T-helper 9 cell (primary cell): Measurements from ENCODE around the gene EIF3B.
"Not testable (repeated sequence)": the region's sequence is repeated elsewhere in the genome, so short reads cannot be mapped to it uniquely, and the experiment has no call there.

Source experiments
- DNase-seq: peaks from one replicate; pipeline ENCODE4 v3.0.0-alpha.2; 2020

EIF3B gene

GRCh38 chr7:2350055-2350454, 4.6 kb upstream of the EIF3B start:
- no peak for DNase-seq

DNA sequence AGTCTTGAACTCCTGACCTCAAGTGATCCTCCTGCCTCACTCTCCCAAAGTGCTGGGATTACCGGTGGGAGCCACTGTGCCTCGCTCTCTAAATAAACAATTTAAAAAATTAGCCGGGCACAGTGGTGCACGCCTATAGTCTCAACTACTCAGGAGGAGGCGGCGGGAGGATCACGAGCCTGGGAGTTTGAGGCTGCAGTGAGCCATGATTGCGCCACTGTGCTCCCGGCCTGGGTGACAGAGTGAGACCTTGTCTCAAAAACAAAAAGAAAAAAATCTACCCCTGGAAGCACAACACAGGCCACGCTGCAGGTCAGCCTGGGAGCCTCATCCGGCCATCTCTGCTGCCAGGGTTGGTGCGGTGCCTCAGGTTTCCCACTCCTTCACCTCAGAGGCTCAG, 3.8 kb upstream of the EIF3B start:
- no peak for DNase-seq

GRCh38 chr7:2353113-2353935, 1.3 kb upstream of the EIF3B start:
- no peak for DNase-seq

DNA sequence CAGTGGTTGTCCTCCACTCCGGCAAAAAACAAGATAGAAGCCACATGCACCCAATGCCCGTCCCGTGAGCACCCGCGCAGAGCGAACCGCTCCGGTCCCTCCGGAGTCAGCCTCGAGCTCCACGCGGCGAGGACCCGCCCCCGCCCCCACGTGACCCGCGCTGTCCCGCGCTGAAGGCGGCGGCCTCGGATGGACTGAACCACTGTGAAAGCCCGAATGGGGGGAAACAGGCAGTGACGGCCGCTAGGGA, 766 bp upstream of the EIF3B start:
- DNase-seq = peak; percentile 84

GRCh38 chr7:2354939-2355704, 495 bp downstream of the EIF3B start:
- DNase-seq = no peak

DNA sequence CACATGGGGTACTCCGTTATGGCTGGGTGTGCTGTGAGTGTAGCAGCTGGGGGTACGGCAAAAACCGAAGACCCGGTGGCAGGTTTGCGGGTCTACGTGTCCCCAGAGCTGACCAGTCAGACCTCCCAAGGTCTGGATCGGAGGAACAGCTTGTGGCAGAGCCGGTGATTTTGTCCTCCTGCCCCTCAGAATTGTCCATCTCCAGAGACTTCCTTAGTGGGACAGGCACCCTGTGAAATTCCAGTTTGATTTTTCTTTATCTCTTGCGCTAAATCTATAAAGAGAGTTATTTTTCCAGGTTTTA, 1.0 kb downstream of the EIF3B start:
- no peak for DNase-seq

DNA sequence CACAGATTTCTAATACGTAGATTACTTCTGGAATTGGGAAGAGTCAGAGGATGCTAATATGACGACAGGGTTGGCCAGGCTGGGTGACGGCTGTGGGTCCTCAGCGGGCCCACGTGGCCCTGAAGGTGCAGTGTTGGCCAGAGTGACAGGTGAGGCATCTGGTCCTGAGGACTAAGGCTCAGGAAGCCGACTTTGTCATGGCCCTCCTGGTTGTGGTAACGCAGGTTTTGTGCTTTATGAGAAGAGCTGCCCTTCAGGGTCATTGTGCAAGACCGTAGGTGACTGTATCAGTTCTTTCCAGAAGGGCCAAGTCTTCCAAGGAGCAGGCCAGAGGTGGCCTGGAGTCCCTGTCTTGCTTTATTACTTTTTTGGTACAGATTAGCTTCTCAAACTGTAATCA, 2.5 kb downstream of the EIF3B start:
- no peak for DNase-seq

DNA sequence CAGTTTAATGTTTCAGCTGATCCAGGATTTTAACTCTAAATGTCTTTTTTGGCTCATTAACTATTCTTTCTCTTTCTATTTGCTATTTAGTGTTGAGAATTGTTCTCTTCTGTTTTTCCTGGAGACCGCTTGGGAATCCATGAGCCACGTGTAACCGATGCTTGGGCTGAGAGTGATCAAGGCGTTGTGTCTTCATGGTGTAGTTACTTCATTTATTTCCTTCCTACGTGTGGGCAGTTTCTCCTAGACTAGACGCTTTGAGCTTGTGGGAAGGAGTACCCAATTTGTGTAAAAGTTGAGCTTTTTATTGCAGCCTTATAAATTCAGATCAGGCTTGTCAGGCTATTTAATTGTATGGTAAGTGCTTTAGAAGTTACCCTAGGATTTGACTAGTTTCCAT, 2.9 kb downstream of the EIF3B start:
- no peak for DNase-seq

DNA sequence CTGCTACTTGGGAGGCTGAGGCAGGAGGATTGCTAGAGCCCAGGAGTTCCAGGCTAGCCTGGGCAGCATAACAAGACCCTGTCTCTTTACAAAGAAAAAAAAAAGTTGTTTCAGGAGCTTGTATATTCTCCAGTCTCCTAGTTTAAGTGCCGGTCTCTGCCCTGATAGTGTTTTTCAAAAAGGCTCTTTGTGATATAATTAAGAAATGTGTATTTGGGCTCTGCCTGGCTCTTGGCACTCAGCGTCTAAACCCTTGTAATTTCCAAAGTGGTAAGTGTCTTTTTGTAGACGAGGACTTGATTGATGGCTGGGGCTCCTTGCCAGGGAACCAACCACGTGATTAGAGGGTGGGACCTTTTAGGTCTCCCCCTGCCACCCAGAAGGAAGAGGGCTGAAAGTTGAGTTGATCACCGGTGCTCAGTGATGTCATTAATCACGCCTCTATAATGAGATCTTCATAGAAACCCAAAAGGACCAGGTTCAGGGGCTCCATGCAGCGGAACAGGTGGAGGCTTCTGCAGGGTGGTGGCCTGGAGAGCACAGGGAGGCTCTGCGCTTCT, 4.4 kb downstream of the EIF3B start:
- DNase-seq = no peak

DNA sequence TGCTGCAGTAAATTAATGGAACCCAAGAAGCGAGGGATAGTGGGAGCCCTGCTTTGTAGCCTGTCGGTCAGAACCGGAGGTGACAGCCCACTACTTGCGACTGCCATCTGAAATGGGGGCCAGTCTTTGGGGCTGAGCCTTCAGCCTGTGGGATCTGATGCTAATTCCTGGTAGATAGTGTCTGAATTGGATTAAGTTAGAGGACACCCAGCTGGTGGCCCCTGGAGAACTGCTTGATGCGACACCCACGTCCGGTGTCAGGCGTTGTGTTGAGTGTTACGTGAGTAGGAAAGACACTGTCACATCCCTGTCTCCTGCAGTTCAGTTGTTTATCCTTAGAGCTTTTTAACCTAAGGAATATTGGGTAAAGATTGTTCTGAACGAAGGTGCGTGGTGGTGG, 5.0 kb downstream of the EIF3B start:
- DNase-seq = no peak

- DNase-seq = no peak
These were observed 6.2 kb downstream of the EIF3B start for GRCh38 chr7:2360796-2361195.

DNA sequence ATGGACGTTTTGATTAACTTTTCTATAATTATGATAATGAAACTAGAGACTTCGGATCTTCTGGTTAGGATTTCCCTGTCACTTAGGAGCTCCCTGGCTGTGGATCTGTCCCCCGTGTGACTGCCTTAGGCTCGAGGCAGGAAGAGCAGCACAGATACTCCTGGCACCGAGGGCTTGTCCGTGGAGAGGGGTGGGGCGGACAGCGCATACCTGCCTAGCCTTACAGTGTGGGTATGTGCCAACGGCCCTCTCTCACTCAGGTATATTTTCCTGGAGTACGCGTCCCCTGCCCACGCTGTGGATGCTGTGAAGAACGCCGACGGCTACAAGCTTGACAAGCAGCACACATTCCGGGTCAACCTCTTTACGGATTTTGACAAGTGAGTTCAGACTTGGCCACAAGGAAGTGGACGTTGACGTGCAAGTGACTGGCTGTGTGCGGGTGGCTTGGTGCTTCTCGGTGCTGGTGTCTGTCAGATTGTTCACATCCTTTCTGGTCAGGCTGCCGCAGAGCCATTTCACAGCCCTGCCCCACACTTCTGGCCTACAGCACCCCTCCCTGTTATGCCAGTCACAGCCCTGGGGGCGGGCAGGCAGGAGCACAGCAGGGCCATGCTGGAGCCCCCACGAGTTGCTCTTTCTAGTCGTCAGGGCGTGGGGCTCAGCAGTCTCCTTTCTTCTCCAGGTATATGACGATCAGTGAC, 7.9 kb downstream of the EIF3B start:
- no peak for DNase-seq

- DNase-seq = no peak
These were observed 14.5 kb downstream of the EIF3B start for GRCh38 chr7:2369139-2369538.

GRCh38 chr7:2371329-2371728, 16.7 kb downstream of the EIF3B start:
- no peak for DNase-seq

GRCh38 chr7:2372724-2373123, 18.1 kb downstream of the EIF3B start:
- no peak for DNase-seq

- DNase-seq = no peak
These were observed 18.5 kb downstream of the EIF3B start for GRCh38 chr7:2373124-2373556.

GRCh38 chr7:2373646-2374045, 19.0 kb downstream of the EIF3B start:
- DNase-seq = no peak

DNA sequence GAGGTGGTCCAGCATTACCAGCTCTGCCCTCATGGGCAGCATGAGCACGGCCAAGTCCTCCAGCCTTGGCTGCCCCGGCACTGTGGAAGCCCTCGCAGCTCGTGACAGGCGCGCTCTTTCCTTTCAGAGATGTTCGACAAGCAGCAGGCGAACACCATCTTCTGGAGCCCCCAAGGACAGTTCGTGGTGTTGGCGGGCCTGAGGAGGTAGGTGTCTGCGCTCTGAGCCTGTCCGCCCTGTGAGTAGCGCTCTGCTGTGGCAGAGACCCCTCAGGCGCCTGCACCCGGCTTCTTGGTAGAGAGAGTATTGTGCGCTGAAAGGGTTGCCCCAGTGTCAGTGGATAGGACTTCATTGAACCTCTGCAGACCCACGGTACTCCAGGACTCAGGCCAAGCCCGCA, 19.8 kb downstream of the EIF3B start:
- no peak for DNase-seq

GRCh38 chr7:2374830-2375728, 20.5 kb downstream of the EIF3B start:
- no peak for DNase-seq

DNA sequence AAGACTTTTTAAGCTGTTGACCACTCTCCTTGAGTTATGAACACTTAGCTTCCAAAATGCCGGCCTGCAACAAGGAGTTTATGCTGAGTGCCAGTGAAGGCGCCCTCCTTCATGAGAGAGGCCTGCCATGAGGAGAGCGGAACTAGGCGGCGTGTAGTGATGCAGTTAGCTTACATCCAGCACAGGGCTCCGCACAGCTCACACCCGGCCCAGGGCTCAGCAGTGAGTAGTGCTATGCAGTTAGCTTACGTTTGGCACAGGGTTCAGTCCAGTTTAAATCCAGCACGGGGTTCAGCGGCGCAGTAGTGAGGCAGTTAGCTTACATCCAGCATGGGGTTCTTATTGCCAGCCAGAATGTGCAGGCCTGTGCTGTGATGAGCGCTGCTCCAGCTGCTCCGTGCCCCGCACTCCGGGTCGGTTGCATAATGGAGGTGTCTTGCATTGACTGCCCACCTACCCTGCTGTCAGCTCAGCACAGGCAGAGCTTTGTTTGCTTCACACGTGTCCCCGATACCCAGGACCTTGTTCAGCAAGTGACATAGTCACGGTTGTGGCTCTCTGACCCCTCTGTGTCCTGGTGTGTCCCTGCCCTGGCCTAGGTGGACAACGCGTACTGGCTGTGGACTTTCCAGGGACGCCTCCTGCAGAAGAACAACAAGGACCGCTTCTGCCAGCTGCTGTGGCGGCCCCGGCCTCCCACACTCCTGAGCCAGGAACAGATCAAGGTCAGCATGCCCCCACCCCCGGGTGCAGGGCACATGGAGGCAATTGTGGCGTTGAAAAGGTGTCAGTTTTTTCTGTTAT, 21.9 kb downstream of the EIF3B start:
- no peak for DNase-seq

- not testable (repeated sequence) for DNase-seq
These were observed 22.9 kb downstream of the EIF3B start for GRCh38 chr7:2377492-2377891.

DNA sequence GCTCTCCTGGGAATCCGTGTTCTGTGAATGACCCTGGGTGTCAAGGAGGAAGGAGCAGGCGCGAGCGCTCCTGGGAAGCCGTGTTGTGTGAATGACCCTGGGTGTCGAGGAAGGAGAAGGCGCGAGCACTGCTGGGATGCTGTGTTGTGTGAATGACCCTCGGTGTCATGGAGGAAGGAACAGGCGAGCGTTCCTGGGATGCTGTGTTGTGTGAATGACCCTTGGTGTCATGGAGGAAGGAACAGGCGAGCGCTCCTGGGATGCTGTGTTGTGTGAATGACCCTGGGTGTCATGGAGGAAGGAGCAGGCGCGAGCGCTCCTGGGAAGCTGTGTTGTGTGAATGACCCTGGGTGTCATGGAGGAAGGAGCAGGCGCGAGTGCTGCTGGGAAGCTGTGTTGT, 23.5 kb downstream of the EIF3B start:
- not testable (repeated sequence) for DNase-seq
